Measurements from ENCODE around the gene RBPJL. TPM values are rescaled to one million over a fixed set of nuclear protein-coding genes. Genes with fewer than 3 reads are reported as not detected.

RBPJL gene
- total and polyA plus RNA-seq, 2 of the 8 experiments (the other 6 are each of a cell fraction or from before 2014, with no cell fraction given): 0.67 to 1.3 TPM

GRCh38 chr20:45340236-45340847 lies 33.7 kb downstream of the RBPJL start (continued):
- TF ChIP-seq, protein P1, sequence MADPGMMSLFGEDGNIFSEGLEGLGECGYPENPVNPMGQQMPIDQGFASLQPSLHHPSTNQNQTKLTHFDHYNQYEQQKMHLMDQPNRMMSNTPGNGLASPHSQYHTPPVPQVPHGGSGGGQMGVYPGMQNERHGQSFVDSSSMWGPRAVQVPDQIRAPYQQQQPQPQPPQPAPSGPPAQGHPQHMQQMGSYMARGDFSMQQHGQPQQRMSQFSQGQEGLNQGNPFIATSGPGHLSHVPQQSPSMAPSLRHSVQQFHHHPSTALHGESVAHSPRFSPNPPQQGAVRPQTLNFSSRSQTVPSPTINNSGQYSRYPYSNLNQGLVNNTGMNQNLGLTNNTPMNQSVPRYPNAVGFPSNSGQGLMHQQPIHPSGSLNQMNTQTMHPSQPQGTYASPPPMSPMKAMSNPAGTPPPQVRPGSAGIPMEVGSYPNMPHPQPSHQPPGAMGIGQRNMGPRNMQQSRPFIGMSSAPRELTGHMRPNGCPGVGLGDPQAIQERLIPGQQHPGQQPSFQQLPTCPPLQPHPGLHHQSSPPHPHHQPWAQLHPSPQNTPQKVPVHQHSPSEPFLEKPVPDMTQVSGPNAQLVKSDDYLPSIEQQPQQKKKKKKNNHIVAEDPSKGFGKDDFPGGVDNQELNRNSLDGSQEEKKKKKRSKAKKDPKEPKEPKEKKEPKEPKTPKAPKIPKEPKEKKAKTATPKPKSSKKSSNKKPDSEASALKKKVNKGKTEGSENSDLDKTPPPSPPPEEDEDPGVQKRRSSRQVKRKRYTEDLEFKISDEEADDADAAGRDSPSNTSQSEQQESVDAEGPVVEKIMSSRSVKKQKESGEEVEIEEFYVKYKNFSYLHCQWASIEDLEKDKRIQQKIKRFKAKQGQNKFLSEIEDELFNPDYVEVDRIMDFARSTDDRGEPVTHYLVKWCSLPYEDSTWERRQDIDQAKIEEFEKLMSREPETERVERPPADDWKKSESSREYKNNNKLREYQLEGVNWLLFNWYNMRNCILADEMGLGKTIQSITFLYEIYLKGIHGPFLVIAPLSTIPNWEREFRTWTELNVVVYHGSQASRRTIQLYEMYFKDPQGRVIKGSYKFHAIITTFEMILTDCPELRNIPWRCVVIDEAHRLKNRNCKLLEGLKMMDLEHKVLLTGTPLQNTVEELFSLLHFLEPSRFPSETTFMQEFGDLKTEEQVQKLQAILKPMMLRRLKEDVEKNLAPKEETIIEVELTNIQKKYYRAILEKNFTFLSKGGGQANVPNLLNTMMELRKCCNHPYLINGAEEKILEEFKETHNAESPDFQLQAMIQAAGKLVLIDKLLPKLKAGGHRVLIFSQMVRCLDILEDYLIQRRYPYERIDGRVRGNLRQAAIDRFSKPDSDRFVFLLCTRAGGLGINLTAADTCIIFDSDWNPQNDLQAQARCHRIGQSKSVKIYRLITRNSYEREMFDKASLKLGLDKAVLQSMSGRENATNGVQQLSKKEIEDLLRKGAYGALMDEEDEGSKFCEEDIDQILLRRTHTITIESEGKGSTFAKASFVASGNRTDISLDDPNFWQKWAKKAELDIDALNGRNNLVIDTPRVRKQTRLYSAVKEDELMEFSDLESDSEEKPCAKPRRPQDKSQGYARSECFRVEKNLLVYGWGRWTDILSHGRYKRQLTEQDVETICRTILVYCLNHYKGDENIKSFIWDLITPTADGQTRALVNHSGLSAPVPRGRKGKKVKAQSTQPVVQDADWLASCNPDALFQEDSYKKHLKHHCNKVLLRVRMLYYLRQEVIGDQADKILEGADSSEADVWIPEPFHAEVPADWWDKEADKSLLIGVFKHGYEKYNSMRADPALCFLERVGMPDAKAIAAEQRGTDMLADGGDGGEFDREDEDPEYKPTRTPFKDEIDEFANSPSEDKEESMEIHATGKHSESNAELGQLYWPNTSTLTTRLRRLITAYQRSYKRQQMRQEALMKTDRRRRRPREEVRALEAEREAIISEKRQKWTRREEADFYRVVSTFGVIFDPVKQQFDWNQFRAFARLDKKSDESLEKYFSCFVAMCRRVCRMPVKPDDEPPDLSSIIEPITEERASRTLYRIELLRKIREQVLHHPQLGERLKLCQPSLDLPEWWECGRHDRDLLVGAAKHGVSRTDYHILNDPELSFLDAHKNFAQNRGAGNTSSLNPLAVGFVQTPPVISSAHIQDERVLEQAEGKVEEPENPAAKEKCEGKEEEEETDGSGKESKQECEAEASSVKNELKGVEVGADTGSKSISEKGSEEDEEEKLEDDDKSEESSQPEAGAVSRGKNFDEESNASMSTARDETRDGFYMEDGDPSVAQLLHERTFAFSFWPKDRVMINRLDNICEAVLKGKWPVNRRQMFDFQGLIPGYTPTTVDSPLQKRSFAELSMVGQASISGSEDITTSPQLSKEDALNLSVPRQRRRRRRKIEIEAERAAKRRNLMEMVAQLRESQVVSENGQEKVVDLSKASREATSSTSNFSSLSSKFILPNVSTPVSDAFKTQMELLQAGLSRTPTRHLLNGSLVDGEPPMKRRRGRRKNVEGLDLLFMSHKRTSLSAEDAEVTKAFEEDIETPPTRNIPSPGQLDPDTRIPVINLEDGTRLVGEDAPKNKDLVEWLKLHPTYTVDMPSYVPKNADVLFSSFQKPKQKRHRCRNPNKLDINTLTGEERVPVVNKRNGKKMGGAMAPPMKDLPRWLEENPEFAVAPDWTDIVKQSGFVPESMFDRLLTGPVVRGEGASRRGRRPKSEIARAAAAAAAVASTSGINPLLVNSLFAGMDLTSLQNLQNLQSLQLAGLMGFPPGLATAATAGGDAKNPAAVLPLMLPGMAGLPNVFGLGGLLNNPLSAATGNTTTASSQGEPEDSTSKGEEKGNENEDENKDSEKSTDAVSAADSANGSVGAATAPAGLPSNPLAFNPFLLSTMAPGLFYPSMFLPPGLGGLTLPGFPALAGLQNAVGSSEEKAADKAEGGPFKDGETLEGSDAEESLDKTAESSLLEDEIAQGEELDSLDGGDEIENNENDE (IDR thresholded peaks at IDR 0.05; ENCODE audit: insufficient replicate concordance, low read length): no peak
- TF ChIP-seq CBX5 (IDR thresholded peaks at IDR 0.05; ENCODE audit: low read depth, low read length): no peak
- TF ChIP-seq RNF2 (IDR thresholded peaks at IDR 0.05; ENCODE audit: borderline replicate concordance, low read depth, low read length, missing control alignments, poor library complexity, severe bottlenecking): no peak
- peak; percentile 97 for TF ChIP-seq KDM1A (IDR thresholded peaks at IDR 0.05; ENCODE audit: borderline replicate concordance, low read length)
- TF ChIP-seq HDAC2 (IDR thresholded peaks at IDR 0.05; ENCODE audit: borderline replicate concordance in 1 of 2, low read depth in 2 of 2, low read length in 2 of 2): peak in 1 of 2 experiments; percentile 57; a peak in 1 of 4 replicates
- TF ChIP-seq CTBP2 (IDR thresholded peaks at IDR 0.05; ENCODE audit: borderline replicate concordance, insufficient read depth, insufficient read length, low read length): no peak
- TF ChIP-seq SP2 (IDR thresholded peaks at IDR 0.05; ENCODE audit: low read length): no peak
- no peak for TF ChIP-seq BCL11A (IDR thresholded peaks at IDR 0.05; ENCODE audit: low read depth in 2 of 2, low read length in 2 of 2)
